GM23338 (cell line): ENCODE results near the gene SMG7.

ENCODE experiments used
- CREB1 ChIP-seq: fragments of 250-450 bp; sonication (Bioruptor Pico); IDR thresholded peaks from 2 replicates; pipeline ENCODE4 v1.5.0; 2020; ENCODE audit warnings: low read depth, mild to moderate bottlenecking, moderate library complexity
- CTCF ChIP-seq, 2 experiments: fragments of 200-600 bp in 1 of 2; sonication (generic) in 1 of 2; conservative IDR thresholded peaks; 2 replicates each; pipeline versions ENCODE4 v1.5.1 to v1.6.1; 2016 to 2017; ENCODE audit warnings: antibody characterized with exemption in 2 of 2, low read depth in 2 of 2, mild to moderate bottlenecking in 2 of 2, moderate library complexity in 1 of 2
- ETS1 ChIP-seq: IDR thresholded peaks from 2 replicates; pipeline ENCODE4 v1.6.1; 2016; ENCODE audit warnings: antibody characterized with exemption
- EZH2 ChIP-seq: fragments of 200-600 bp; sonication (generic); IDR thresholded peaks from one replicate; pipeline ENCODE4 v1.8.0; 2017; ENCODE audit warnings: antibody characterized with exemption, mild to moderate bottlenecking, low read depth; ENCODE audit not compliant: unreplicated experiment
- EZH2phosphoT487 ChIP-seq: fragments of 200-600 bp; sonication (generic); IDR thresholded peaks from one replicate; pipeline ENCODE4 v1.8.1; 2018; ENCODE audit warnings: antibody characterized with exemption; ENCODE audit not compliant: unreplicated experiment
- JUNB ChIP-seq: IDR thresholded peaks from one replicate; pipeline ENCODE4 v1.6.1; 2016; ENCODE audit warnings: antibody characterized with exemption; ENCODE audit not compliant: unreplicated experiment
- POLR2AphosphoS5 ChIP-seq: IDR thresholded peaks from 2 replicates; pipeline ENCODE4 v1.6.1; 2016; ENCODE audit warnings: antibody characterized with exemption, low read depth
- REST ChIP-seq: IDR thresholded peaks from one replicate; pipeline ENCODE4 v1.6.1; 2018; ENCODE audit warnings: antibody characterized with exemption; ENCODE audit not compliant: unreplicated experiment
- ZNF114 ChIP-seq: fragments of 250-450 bp; sonication (Bioruptor Pico); IDR thresholded peaks from 2 replicates; pipeline ENCODE4 v1.5.0; 2020; ENCODE audit warnings: mild to moderate bottlenecking, moderate library complexity
- ZNF331 ChIP-seq: fragments of 250-450 bp; sonication (Bioruptor Pico); IDR thresholded peaks from 2 replicates; pipeline ENCODE4 v1.5.0; 2020; ENCODE audit warnings: low read depth, mild to moderate bottlenecking, moderate library complexity

GRCh38 chr1:183443011-183443410 is 29.3 kb upstream of the SMG7 start:
- TF ChIP-seq CTCF (conservative IDR thresholded peaks at IDR 0.05; ENCODE audit: low read depth in 2 of 2) (no peak), EZH2 (no peak), POLR2AphosphoS5 (no peak), ZNF114 (CRISPR knock-in tag) (no peak), CREB1 (CRISPR knock-in tag) (no peak), REST (no peak), ETS1 (no peak), EZH2phosphoT487 (no peak), JUNB (no peak), ZNF331 (CRISPR knock-in tag) (no peak)
